NCI-H2227 treated with DMSO at 0.1 percent for 48 hours (cell line): Measurements from ENCODE around the gene PBX3.

Experiments used
- DNase-seq: peaks from one replicate; lab custom pipeline; 2025; lab: John Stamatoyannopoulos, UW

PBX3 gene

DNA sequence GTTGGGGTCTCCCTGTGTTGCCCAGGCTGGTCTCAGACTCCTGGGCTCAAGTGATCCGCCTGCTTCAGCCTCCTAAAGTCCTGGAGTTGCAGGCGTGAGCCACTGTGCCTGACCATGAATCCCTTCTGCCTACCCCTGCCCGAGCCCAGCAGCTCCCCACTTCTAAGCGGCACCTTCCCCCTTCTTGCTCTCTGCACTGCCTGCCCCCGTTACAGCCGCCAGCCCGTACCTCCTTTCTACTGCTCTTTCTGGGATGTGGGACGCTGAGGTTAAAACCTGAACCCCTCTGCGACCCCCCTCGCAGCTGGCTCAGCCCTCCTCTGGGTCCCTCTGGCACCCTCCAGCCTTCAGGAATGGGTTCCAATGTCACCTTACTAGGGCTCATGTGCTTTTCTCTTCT, 249.6 kb downstream of the PBX3 start:
- DNase-seq = no peak

DNA sequence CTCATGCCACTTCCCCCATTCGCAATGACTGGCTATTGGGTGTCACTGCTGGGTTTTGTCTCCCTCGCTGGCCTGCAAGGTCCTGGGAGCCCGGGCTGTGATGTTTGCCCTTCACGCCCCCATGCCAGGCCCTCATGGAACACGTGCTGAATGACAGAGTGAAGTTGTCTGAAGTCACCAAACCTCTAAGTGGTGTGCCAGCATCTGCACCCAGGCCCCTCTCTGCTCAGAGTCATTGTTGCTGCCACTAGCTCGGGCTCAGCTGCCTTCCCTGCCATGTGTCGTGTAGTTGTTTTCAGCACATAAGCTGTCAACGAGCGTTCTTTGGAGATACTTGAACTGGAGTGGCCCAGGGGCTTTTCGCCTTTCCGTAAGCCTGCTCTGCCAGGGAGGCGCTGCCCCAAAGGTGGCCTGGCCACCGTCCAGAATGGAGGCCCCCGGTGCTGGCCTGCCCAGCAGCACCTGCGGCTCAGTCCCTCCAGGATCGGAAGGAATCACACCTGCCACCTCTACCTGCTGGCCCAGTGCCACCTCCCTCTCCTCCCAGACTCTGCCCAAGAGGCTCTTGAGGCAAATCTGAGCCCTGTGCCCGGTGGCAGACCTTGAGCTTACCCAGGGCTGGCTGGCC, 250.1 kb downstream of the PBX3 start:
- no peak for DNase-seq

DNA sequence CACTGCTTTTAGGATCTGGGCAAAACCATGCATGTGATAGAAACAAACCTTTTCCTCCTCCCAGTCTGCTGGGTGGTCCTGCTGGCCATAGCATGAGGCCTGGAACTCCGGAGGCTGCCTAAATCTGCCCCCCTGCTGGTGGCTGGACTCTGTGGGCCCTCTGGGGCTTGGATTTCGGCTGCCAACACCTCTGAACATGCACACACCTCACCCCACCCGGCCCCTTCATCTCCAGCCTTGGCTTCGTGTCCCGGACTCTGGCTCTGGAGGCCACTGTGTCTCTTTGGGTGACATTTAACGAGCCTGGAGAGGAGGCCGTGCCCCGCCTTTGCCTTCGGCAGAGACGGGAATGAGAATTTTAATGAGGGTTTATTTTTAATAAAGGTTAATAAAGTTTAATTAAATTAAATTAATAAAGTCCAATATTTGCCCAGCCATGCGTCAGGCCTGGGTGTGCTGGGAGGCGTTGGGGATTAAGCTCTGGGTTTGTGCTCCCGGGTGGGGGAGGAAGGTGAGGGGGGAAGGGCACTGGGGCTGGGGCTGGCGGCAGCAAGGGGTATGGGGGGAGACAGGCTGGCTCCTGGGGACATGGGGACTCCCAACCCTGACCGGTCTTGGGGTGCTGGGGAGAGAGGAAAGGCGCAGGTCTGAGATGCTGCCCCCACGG, 251.8 kb downstream of the PBX3 start:
- no peak for DNase-seq

DNA sequence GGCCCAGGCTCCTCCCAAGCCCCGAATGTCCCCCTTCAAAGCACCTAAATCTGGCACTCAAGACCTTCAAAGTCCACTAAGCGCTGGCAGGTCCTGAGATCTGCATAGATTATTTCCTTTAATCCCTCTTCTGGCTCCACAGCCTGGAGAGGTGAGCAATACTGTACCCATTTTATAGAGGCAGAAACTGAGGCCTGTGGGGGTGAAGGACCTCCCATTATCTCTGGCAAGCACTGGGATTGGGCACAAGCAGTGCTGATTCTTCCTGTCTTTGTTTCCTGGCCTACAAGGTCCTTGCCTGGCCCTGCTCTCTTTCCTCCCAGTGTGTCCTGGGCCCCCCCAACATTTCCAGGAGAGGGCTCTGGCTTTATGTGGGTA, 252.3 kb downstream of the PBX3 start:
- no peak for DNase-seq

- no peak for DNase-seq
These were observed 253.1 kb downstream of the PBX3 start for GRCh38 chr9:126000256-126000655.

DNA sequence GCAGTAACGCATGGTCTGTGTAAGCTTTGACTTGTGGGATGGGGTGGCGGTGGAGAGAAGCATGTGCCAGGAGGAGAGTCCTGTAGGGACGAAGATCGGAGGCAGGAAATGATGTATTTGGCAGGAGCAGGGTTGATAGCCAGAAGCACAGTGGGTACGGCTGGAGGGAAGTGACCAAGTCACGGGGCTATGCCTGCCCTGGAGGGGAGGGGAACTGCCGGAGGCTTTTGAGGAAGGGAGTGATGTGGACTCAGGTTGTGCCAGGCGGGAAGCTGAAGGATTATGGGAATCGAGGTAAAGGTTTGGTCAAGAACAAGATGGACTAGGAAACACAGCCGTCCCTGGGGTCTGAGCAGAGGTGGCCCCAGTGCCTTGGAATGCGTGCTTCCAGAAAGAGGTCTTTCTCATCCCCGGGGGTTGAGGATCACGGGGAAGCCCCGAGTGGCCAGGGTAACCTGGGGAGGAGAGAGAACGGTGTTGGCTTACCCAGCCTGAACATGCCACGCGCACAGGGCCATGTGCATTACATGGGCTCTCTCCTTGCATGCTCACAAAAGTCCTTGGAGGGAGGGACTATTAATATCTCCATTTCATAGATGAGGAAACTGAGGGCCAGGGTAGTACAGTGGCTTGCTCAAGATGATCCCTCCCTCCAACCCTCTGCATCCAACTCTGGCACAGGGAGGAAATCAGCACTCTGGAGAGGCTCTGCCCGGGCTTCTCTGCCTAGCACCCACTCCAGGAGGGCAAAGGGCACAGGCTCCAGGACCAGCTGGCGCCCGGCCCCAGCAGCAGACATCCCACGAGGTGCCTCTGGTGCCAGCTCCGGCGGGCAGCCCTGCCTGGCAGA, 253.8 kb downstream of the PBX3 start:
- no peak for DNase-seq

DNA sequence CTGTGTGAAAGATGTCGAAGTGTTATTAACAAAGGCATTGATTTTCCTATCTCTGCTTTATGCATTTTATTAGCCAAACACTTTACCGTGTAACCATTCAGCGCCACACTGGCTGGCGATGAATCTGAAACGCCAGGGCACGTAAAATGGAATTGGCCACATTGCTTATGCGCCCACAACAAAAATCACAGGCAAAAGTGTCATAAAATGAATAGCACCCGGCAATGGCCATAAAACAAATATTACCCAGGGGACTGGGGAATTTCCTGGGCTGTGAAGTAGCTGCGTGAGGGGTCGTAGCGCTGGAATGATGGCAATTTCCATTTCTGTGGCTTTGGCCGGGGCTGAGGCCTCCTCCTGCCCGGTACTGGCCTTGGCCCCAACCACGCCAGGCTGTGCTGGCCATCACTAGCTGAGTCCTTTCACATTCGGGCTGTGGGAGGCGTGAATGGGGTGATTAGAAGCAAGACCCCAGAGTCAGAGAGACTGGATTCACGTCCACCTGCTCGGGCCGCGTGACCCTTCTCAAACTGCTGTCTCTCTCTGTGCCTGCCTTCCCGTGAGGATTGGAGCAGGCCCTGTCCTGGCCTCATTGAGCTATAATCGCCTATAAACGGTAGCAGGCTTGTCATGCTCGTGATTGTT, 254.5 kb downstream of the PBX3 start:
- no peak for DNase-seq

GRCh38 chr9:126002476-126003350, 255.5 kb downstream of the PBX3 start:
- DNase-seq = no peak

- DNase-seq = no peak
These were observed 261.9 kb downstream of the PBX3 start for GRCh38 chr9:126009047-126009446.

- DNase-seq = no peak
These were observed 267.6 kb downstream of the PBX3 start for GRCh38 chr9:126014726-126015125.

GRCh38 chr9:126015424-126015823, 268.3 kb downstream of the PBX3 start:
- DNase-seq = no peak

DNA sequence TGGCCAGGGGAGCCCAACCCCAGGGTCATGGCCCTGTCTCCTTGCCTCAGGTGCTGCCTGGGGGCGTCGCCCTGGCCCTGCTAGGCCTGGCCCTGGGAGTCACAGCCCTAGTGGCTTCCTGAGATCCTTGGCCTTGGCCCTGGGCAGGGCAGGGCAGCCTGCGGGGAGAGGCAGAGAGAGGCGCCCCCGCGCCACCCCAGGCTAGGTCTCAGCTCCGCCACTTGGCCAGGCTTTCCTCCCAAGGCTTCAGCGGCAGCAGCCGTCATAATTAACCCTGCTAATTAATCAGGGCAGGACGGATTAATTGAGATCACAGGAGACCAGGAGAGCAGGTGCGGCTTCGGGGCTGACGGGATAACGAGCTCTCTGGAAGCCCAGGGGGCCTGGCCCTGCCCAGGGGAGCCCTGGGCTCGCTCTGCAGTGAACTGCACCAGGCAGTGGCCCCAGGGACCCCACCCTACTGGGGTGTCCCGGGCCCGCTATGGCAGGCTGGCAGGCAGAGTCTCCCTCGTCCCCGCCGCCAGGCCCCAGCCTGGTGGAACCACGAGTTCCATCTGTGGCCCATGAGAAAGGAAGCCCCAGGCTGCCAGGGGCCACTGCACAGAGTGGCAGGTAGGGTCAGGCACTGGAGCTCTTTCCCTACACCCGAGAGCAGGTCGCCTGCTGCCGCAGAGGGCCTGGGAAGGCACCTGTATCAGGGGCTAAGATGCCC, 269.6 kb downstream of the PBX3 start:
- DNase-seq = no peak
